Measurements from ENCODE around the gene DFFA.

The DFFA gene

GRCh38 chr1:10472220-10473144 is at the start of gene DFFA:
TSS of gene DFFA (minus strand) at chr1:10472529. CDS start at chr1:10472458, 71 bp downstream.
- DNase-seq (ENCODE audit: insufficient read length, low spot score) (peak; percentile 89), FAIRE-seq (peak; percentile 95)

GRCh38 chr1:10521537-10522157 is 49.3 kb upstream of the DFFA start:
- DNase-seq (ENCODE audit: insufficient read length, low spot score) (no peak), FAIRE-seq (no peak)

- FAIRE-seq = no peak
- DNase-seq (ENCODE audit: insufficient read length, low spot score) = no peak
These were observed 48.6 kb upstream of the DFFA start for GRCh38 chr1:10520952-10521351.

GRCh38 chr1:10520497-10520896 is 48.2 kb upstream of the DFFA start:
- no peak for DNase-seq (ENCODE audit: insufficient read length, low spot score)
- no peak for FAIRE-seq

GRCh38 chr1:10519016-10519417 is 46.7 kb upstream of the DFFA start:
- FAIRE-seq = no peak
- no peak for DNase-seq (ENCODE audit: insufficient read length, low spot score)

- no peak for FAIRE-seq
- no peak for DNase-seq (ENCODE audit: insufficient read length, low spot score)
These were observed 45.3 kb upstream of the DFFA start for GRCh38 chr1:10517677-10517982.

- FAIRE-seq = no peak
- no peak for DNase-seq (ENCODE audit: insufficient read length, low spot score)
These were observed 44.8 kb upstream of the DFFA start for GRCh38 chr1:10516925-10517676.

GRCh38 chr1:10515976-10516750 is 43.8 kb upstream of the DFFA start:
- DNase-seq (ENCODE audit: insufficient read length, low spot score) (no peak), FAIRE-seq (no peak)

- FAIRE-seq = peak; percentile 58
These were observed 43.1 kb upstream of the DFFA start for GRCh38 chr1:10515301-10515975.

GRCh38 chr1:10514490-10515235 is 42.3 kb upstream of the DFFA start:
- DNase-seq (ENCODE audit: insufficient read length, low spot score) (no peak), FAIRE-seq (no peak)

More at GRCh38 chr1:10515301-10515975, 43.1 kb upstream of the DFFA start:
- DNase-seq (ENCODE audit: insufficient read length, low spot score) = no peak

GRCh38 chr1:10513199-10513598 is 40.9 kb upstream of the DFFA start:
- no peak for DNase-seq (ENCODE audit: insufficient read length, low spot score)
- no peak for FAIRE-seq

- FAIRE-seq = no peak
These were observed 39.2 kb upstream of the DFFA start for GRCh38 chr1:10511494-10511885.

GRCh38 chr1:10510520-10511493 is 38.5 kb upstream of the DFFA start:
- DNase-seq (ENCODE audit: insufficient read length, low spot score) (peak; percentile 70), FAIRE-seq (peak; percentile 97)

More at GRCh38 chr1:10511494-10511885, 39.2 kb upstream of the DFFA start:
- DNase-seq (ENCODE audit: insufficient read length, low spot score) = no peak

- FAIRE-seq (no peak), DNase-seq (ENCODE audit: insufficient read length, low spot score) (no peak)
These were observed 37.6 kb upstream of the DFFA start for GRCh38 chr1:10509809-10510509.

GRCh38 chr1:10508511-10508951 is 36.2 kb upstream of the DFFA start:
- DNase-seq (ENCODE audit: insufficient read length, low spot score) = no peak
- no peak for FAIRE-seq

- DNase-seq (ENCODE audit: insufficient read length, low spot score) (peak; percentile 52), FAIRE-seq (peak; percentile 98)
These were observed 35.0 kb upstream of the DFFA start for GRCh38 chr1:10507111-10507879.

- FAIRE-seq = no peak
- DNase-seq (ENCODE audit: insufficient read length, low spot score) = no peak
These were observed 34.3 kb upstream of the DFFA start for GRCh38 chr1:10506677-10507047.

Measured in GM19239 (cell line).